ENCODE data around the gene CORO1C. TPM values are rescaled to one million over a fixed set of nuclear protein-coding genes. Genes with fewer than 3 reads are reported as not detected.

The CORO1C gene
- total RNA-seq, 1 experiment from 2014 or later = 14.9 TPM

DNA sequence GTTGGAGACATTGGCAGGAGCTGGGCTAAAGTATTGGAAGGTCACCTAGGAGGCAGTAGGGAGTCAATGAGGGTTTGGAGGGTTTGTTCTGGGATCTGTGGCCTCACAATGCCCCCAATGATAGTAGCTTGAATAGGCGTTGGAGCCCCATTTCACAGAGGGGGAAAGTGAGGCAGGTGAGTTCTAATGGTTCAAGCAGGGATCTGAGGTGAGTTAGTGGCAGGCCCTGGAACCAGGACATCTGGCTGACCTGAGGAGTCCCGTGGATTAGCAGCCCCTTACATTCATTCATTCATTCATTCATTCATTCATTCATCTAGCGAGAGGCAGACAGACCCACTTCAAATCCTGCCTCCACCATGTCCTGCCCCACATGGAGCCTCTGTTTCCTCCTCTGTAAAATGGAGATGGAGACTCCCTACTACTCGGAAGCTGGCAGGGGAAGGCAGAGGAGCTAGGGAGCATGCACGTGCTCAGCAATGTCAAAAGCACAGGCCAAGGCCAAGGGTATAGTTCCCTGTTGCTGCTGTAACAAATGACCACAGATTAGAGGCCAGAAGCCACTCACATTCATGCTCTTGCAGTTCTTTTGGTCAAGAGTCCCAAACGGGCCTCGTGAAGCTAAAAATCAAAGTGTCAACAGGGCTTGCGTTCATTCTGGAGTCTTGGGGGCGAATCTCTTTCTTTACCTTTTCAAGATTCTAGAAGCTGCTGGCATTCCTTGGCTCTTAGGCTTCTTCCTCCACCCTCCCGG, 131.2 kb downstream of the CORO1C start:
- Histone ChIP-seq H2AFZ (ENCODE audit: low read length) (no peak overlapping the region), H3K9me2 (replicated peaks; ENCODE audit: insufficient read depth, low read length) (no peaks in the 10 kb centered on the region), H3K27ac (ENCODE audit: low read length) (no peak overlapping the region), H3K4me1 (ENCODE audit: low read length) (no peaks in the 10 kb centered on the region), H3K9me3 (ENCODE audit: low read length) (no peaks in the 10 kb centered on the region), H3K4me2 (ENCODE audit: low read depth, low read length, poor library complexity, severe bottlenecking) (no peak overlapping the region), H3K9ac (ENCODE audit: low read length) (no peak overlapping the region), H3K4me3 (ENCODE audit: low read length) (no peak overlapping the region), H4K20me1 (ENCODE audit: insufficient read depth, low read depth, low read length) (no peaks in the 10 kb centered on the region), H3K36me3 (ENCODE audit: insufficient read depth, low read length) (no peaks in the 10 kb centered on the region), H3K27me3 (ENCODE audit: low read length) (no peaks in the 10 kb centered on the region), H3K79me2 (ENCODE audit: low read length) (no peaks in the 10 kb centered on the region)
- DNase-seq = no peak

DNA sequence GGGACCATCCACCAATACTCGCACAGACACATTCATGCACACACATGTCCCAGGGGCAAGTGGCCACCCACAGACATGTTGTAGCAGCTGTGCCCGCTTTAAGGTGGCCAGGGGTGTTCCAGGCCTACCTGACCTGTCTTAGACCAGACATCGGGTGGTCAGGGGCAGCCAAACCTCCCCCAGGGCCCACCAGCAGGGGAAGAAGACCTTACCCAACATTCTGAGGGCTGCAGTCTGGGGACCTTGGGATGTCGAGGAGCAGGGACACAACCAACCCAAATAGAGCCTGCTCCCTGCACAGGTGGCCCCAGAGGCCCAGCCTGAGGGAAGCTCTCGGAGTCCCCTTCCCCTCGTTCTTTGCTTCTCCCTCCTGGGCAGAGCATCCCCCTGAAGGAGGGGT, 131.8 kb downstream of the CORO1C start:
- Histone ChIP-seq H3K9me3 (ENCODE audit: low read length) (no peaks in the 10 kb centered on the region), H3K4me3 (ENCODE audit: low read length) (no peak overlapping the region), H3K9me2 (replicated peaks; ENCODE audit: insufficient read depth, low read length) (no peaks in the 10 kb centered on the region), H3K27me3 (ENCODE audit: low read length) (no peaks in the 10 kb centered on the region), H3K79me2 (ENCODE audit: low read length) (no peaks in the 10 kb centered on the region), H3K4me2 (ENCODE audit: low read depth, low read length, poor library complexity, severe bottlenecking) (no peak overlapping the region), H4K20me1 (ENCODE audit: insufficient read depth, low read depth, low read length) (no peaks in the 10 kb centered on the region), H3K9ac (ENCODE audit: low read length) (no peak overlapping the region), H3K4me1 (ENCODE audit: low read length) (no peaks in the 10 kb centered on the region), H3K27ac (ENCODE audit: low read length) (no peak overlapping the region), H2AFZ (ENCODE audit: low read length) (no peak overlapping the region), H3K36me3 (ENCODE audit: insufficient read depth, low read length) (no peaks in the 10 kb centered on the region)
- DNase-seq = no peak

DNA sequence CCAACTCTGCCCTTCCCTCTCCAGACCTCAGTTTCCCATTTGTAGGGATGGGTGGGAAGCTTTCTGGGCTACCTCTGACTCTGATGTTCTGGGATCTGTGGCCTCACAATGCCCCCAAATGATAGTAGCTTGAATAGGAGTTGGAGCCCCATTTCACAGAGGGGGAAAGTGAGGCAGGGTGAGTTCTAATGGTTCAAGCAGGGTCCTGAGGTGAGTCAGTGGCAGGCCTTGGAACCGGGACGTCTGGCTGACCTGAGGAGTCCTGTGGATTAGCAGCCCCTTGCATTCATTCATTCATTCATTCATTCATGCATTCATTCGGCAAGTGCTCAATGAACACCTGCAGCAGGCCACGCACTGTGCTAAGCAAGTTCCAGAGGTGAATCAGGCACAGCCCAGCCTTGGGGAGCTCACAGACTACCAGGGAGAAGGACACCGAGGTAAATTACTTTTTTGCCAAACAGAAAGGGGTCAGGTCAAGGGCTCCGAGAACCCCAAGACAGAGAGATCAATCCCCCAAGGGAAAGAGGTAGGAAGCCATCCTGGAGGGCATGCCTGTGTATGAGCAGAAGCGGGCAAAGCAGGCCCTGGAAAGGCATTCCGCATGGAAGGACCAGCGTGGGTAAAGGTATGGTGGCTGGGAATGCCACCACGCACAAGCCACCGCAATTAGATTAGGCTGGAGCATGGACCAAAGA, 132.6 kb downstream of the CORO1C start:
- Histone ChIP-seq H2AFZ (ENCODE audit: low read length) (no peak overlapping the region), H3K9me3 (ENCODE audit: low read length) (no peaks in the 10 kb centered on the region), H3K9me2 (replicated peaks; ENCODE audit: insufficient read depth, low read length) (no peaks in the 10 kb centered on the region), H3K4me1 (ENCODE audit: low read length) (no peaks in the 10 kb centered on the region), H3K4me3 (ENCODE audit: low read length) (no peak overlapping the region), H3K4me2 (ENCODE audit: low read depth, low read length, poor library complexity, severe bottlenecking) (no peak overlapping the region), H3K79me2 (ENCODE audit: low read length) (no peaks in the 10 kb centered on the region), H3K27ac (ENCODE audit: low read length) (no peak overlapping the region), H3K27me3 (ENCODE audit: low read length) (no peaks in the 10 kb centered on the region), H3K36me3 (ENCODE audit: insufficient read depth, low read length) (no peaks in the 10 kb centered on the region), H3K9ac (ENCODE audit: low read length) (no peak overlapping the region), H4K20me1 (ENCODE audit: insufficient read depth, low read depth, low read length) (no peaks in the 10 kb centered on the region)
- no peak for DNase-seq

DNA sequence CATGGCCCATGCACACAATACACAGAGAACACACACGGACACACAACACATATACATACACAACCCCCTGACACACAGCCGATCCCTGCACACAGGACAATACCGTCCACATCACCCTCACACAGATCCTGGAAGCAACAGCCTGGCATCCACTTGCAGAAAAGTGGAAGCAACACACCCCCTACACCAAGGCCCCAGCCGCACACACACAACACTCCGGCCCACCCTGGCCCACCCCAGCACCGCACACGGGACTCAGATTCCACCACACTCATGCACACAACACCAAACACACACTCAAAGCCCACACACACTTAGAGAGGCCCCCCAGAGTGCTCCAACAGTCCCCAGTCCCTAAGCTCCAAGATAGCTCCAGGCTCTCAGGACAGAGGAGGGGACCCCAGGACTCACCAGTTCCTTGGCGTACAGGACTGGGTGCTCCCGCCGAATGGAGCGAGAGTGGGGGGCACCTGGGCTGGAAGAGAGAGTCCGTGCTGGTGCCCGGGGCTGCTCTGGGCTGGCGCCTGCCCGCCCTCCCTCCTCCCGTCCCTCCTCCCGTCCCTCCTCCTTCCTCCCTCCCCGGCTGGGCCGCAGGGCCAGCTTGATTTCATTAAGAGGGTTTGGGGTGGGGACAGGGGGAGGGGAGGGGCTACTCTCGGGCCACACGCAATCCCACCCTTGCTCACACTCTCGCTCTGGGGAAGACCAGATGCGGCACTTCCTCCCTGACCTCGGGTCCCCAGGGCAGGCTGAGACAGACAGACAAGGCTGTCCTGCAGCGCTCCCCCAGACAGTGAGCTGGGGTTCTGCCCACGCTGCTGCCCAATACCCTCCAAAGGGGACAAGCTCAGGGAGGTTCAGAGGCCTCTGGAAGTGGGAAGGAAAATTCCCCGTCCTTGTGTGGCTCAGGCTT, 133.5 kb downstream of the CORO1C start, which contains the start of gene TMEM119:
TMEM119 (minus strand) TSS at position 526 of the 913 bp plus-strand sequence. CDS start 5,701 bp downstream, outside the sequence.
- H3K4me1 ChIP-seq (ENCODE audit: low read length) = no peaks in the 10 kb centered on the region
- no peak within 1 kb of the TSS for H3K4me3 ChIP-seq (ENCODE audit: low read length)
- no peaks in the 10 kb centered on the region for H4K20me1 ChIP-seq (ENCODE audit: insufficient read depth, low read depth, low read length)
- H3K79me2 ChIP-seq (ENCODE audit: low read length) = no peaks in the 10 kb centered on the region
- no peak within 1 kb of the TSS for H3K27ac ChIP-seq (ENCODE audit: low read length)
- no peaks in the 10 kb centered on the region for H3K9me3 ChIP-seq (ENCODE audit: low read length)
- no peak within 1 kb of the TSS for H3K4me2 ChIP-seq (ENCODE audit: low read depth, low read length, poor library complexity, severe bottlenecking)
- no peak within 1 kb of the TSS for H3K9ac ChIP-seq (ENCODE audit: low read length)
- H3K9me2 ChIP-seq (replicated peaks; ENCODE audit: insufficient read depth, low read length) = no peaks in the 10 kb centered on the region
- H3K36me3 ChIP-seq (ENCODE audit: insufficient read depth, low read length) = no peaks in the 10 kb centered on the region
- H3K27me3 ChIP-seq (ENCODE audit: low read length) = no peaks in the 10 kb centered on the region
- H2AFZ ChIP-seq (ENCODE audit: low read length) = no peak within 1 kb of the TSS
- no peak for DNase-seq

DNA sequence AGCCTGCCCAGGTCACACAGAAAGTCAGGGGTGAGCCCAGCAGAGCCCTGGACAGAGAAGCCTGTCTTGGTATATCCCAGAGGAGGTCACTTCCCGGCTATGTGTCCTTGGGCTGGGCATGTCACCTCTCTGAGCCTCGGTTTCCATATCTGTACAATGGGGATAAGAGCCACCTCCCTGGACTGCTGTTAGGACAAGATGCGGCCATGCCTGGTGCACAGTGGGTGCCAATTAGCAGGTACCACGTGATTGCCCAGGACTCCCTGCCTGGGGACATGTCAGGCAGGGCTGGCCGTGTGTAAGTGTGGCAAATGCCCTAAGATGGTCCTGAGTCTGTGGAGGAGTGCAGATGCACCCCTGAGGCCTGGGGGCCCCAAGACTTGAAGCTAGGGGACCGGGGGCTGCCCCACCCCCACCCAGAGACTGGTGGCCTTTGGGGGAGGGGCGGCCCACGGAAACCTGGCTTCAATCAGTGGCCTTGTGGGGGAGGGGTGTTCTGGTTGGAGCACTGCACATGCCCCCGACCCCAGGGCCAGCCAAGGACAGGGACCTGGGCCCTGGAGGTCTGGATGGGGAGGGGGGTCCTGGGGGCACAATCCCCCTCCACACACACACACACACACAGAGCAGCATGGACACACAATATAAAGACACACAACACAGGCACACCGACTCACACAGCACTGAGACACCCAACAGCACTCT, 134.3 kb downstream of the CORO1C start:
- no peaks in the 10 kb centered on the region for H3K27me3 ChIP-seq (ENCODE audit: low read length)
- no peak overlapping the region for H3K27ac ChIP-seq (ENCODE audit: low read length)
- H4K20me1 ChIP-seq (ENCODE audit: insufficient read depth, low read depth, low read length) = no peaks in the 10 kb centered on the region
- H3K4me3 ChIP-seq (ENCODE audit: low read length) = no peak overlapping the region
- no peaks in the 10 kb centered on the region for H3K79me2 ChIP-seq (ENCODE audit: low read length)
- DNase-seq = no peak
- no peak overlapping the region for H3K9ac ChIP-seq (ENCODE audit: low read length)
- no peaks in the 10 kb centered on the region for H3K9me2 ChIP-seq (replicated peaks; ENCODE audit: insufficient read depth, low read length)
- H3K36me3 ChIP-seq (ENCODE audit: insufficient read depth, low read length) = no peaks in the 10 kb centered on the region
- H3K4me2 ChIP-seq (ENCODE audit: low read depth, low read length, poor library complexity, severe bottlenecking) = no peak overlapping the region
- no peaks in the 10 kb centered on the region for H3K9me3 ChIP-seq (ENCODE audit: low read length)
- no peak overlapping the region for H2AFZ ChIP-seq (ENCODE audit: low read length)
- H3K4me1 ChIP-seq (ENCODE audit: low read length) = no peaks in the 10 kb centered on the region

DNA sequence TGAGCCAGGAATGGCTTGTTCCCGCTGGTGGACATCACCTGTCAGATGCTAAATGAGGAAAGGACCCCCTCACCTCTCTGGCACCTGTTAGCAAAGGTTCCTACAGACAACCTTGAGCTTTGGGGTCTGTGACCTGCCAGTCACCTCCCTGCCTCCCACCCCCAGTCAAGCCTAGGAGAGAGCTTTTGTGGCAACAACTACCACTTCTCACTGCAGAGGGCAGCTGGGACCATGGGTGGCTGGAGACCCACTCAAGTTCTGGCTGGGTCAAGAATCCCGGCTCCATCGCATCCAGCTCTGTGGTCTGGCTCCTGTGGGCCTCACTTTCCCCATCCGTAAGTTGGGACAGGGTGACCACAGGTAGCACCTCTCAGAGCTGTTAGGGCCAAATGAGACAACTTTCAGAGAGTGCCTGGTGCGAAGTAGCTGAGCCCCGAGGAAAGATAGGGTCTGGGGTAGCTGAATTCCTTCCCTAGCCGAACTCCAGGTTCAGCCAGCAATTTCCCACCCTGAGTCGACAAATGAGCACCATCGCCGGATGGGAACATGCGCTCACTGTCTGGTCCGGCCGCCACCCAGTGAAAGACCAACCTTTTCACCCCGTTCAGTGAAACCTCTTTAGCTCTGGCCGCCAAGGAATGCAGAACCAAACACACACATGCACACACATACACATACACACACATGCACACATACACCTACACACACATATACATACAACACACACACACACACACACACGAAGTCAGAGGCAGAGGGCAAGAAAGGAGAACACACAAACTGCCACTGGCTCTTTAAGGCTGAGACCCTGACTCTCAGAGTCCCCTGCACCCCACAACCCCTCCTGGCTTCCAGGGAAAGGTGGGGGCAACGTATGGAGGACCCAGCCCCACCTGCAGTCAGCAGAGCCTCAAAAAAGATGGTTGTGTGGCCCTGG, 135.3 kb downstream of the CORO1C start:
- no peak for DNase-seq
- Histone ChIP-seq H3K9me2 (replicated peaks; ENCODE audit: insufficient read depth, low read length) (no peaks in the 10 kb centered on the region), H2AFZ (ENCODE audit: low read length) (no peak overlapping the region), H3K4me1 (ENCODE audit: low read length) (no peaks in the 10 kb centered on the region), H3K4me2 (ENCODE audit: low read depth, low read length, poor library complexity, severe bottlenecking) (no peak overlapping the region), H3K36me3 (ENCODE audit: insufficient read depth, low read length) (no peaks in the 10 kb centered on the region), H4K20me1 (ENCODE audit: insufficient read depth, low read depth, low read length) (no peaks in the 10 kb centered on the region), H3K9ac (ENCODE audit: low read length) (no peak overlapping the region), H3K4me3 (ENCODE audit: low read length) (no peak overlapping the region), H3K27ac (ENCODE audit: low read length) (no peak overlapping the region), H3K79me2 (ENCODE audit: low read length) (no peaks in the 10 kb centered on the region), H3K27me3 (ENCODE audit: low read length) (no peaks in the 10 kb centered on the region), H3K9me3 (ENCODE audit: low read length) (no peaks in the 10 kb centered on the region)

All from Karpas-422 (cell line).